ENCODE measurements around the gene HBS1L. TPM values are rescaled to one million over a fixed set of nuclear protein-coding genes. Genes with fewer than 3 reads are reported as not detected.

The HBS1L gene
- total and polyA plus RNA-seq, 10 of the 15 experiments (the other 5 are each of a cell fraction or from before 2014, with no cell fraction given) = 58.7 to 142 (median 78.8) TPM

GRCh38 chr6:135087803-135088202, 33.2 kb upstream of the HBS1L start (continued):
- TF ChIP-seq, protein P1, sequence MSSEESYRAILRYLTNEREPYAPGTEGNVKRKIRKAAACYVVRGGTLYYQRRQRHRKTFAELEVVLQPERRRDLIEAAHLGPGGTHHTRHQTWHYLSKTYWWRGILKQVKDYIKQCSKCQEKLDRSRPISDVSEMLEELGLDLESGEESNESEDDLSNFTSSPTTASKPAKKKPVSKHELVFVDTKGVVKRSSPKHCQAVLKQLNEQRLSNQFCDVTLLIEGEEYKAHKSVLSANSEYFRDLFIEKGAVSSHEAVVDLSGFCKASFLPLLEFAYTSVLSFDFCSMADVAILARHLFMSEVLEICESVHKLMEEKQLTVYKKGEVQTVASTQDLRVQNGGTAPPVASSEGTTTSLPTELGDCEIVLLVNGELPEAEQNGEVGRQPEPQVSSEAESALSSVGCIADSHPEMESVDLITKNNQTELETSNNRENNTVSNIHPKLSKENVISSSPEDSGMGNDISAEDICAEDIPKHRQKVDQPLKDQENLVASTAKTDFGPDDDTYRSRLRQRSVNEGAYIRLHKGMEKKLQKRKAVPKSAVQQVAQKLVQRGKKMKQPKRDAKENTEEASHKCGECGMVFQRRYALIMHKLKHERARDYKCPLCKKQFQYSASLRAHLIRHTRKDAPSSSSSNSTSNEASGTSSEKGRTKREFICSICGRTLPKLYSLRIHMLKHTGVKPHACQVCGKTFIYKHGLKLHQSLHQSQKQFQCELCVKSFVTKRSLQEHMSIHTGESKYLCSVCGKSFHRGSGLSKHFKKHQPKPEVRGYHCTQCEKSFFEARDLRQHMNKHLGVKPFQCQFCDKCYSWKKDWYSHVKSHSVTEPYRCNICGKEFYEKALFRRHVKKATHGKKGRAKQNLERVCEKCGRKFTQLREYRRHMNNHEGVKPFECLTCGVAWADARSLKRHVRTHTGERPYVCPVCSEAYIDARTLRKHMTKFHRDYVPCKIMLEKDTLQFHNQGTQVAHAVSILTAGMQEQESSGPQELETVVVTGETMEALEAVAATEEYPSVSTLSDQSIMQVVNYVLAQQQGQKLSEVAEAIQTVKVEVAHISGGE (CRISPR knock-in tag; IDR thresholded peaks at IDR 0.05) = no peak
- TF ChIP-seq, protein P2, sequence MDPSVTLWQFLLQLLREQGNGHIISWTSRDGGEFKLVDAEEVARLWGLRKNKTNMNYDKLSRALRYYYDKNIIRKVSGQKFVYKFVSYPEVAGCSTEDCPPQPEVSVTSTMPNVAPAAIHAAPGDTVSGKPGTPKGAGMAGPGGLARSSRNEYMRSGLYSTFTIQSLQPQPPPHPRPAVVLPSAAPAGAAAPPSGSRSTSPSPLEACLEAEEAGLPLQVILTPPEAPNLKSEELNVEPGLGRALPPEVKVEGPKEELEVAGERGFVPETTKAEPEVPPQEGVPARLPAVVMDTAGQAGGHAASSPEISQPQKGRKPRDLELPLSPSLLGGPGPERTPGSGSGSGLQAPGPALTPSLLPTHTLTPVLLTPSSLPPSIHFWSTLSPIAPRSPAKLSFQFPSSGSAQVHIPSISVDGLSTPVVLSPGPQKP (IDR thresholded peaks at IDR 0.05; ENCODE audit: low read depth, low read length) = no peak
- peak; percentile 41; the same call in 1 of the 2 replicates for TF ChIP-seq ZBED1 (IDR thresholded peaks at IDR 0.05; ENCODE audit: borderline replicate concordance)
- TF ChIP-seq EED (IDR thresholded peaks at IDR 0.05; ENCODE audit: low read depth) = no peak; the same call in 1 of the 2 replicates
- TF ChIP-seq, protein P3, sequence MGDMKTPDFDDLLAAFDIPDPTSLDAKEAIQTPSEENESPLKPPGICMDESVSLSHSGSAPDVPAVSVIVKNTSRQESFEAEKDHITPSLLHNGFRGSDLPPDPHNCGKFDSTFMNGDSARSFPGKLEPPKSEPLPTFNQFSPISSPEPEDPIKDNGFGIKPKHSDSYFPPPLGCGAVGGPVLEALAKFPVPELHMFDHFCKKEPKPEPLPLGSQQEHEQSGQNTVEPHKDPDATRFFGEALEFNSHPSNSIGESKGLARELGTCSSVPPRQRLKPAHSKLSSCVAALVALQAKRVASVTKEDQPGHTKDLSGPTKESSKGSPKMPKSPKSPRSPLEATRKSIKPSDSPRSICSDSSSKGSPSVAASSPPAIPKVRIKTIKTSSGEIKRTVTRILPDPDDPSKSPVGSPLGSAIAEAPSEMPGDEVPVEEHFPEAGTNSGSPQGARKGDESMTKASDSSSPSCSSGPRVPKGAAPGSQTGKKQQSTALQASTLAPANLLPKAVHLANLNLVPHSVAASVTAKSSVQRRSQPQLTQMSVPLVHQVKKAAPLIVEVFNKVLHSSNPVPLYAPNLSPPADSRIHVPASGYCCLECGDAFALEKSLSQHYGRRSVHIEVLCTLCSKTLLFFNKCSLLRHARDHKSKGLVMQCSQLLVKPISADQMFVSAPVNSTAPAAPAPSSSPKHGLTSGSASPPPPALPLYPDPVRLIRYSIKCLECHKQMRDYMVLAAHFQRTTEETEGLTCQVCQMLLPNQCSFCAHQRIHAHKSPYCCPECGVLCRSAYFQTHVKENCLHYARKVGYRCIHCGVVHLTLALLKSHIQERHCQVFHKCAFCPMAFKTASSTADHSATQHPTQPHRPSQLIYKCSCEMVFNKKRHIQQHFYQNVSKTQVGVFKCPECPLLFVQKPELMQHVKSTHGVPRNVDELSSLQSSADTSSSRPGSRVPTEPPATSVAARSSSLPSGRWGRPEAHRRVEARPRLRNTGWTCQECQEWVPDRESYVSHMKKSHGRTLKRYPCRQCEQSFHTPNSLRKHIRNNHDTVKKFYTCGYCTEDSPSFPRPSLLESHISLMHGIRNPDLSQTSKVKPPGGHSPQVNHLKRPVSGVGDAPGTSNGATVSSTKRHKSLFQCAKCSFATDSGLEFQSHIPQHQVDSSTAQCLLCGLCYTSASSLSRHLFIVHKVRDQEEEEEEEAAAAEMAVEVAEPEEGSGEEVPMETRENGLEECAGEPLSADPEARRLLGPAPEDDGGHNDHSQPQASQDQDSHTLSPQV (IDR thresholded peaks at IDR 0.05) = no peak
- no peak for TF ChIP-seq NFXL1 (IDR thresholded peaks at IDR 0.05; ENCODE audit: borderline replicate concordance)
- TF ChIP-seq, protein P4, sequence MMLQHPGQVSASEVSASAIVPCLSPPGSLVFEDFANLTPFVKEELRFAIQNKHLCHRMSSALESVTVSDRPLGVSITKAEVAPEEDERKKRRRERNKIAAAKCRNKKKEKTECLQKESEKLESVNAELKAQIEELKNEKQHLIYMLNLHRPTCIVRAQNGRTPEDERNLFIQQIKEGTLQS (IDR thresholded peaks at IDR 0.05; ENCODE audit: borderline replicate concordance, extremely low read depth, low read depth, low read length) = no peak
- TF ChIP-seq ZBTB4 (CRISPR knock-in tag; IDR thresholded peaks at IDR 0.05) = no peak
- TF ChIP-seq CHD1 (IDR thresholded peaks at IDR 0.05; ENCODE audit: low read depth, low read length) = no peak
- no peak for TF ChIP-seq MEF2B (IDR thresholded peaks at IDR 0.05; ENCODE audit: partially characterized antibody, poor library complexity, severe bottlenecking)
- TF ChIP-seq RFX5 (IDR thresholded peaks at IDR 0.05; ENCODE audit: low read depth, low read length) = no peak
- TF ChIP-seq, protein P5, sequence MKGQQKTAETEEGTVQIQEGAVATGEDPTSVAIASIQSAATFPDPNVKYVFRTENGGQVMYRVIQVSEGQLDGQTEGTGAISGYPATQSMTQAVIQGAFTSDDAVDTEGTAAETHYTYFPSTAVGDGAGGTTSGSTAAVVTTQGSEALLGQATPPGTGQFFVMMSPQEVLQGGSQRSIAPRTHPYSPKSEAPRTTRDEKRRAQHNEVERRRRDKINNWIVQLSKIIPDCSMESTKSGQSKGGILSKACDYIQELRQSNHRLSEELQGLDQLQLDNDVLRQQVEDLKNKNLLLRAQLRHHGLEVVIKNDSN (IDR thresholded peaks at IDR 0.05; ENCODE audit: borderline replicate concordance, extremely low read length, insufficient read depth, low read depth, low read length) = peak; percentile 15
- TF ChIP-seq RUNX3 (IDR thresholded peaks at IDR 0.05; ENCODE audit: low read length) = peak; percentile 91
- no peak for TF ChIP-seq MTA3 (IDR thresholded peaks at IDR 0.05; ENCODE audit: borderline replicate concordance, low read length)
- TF ChIP-seq ZNF622 (IDR thresholded peaks at IDR 0.05) = no peak
- TF ChIP-seq BMI1 (IDR thresholded peaks at IDR 0.05; ENCODE audit: borderline replicate concordance) = no peak
- peak; percentile 43; the same call in 1 of the 2 replicates for TF ChIP-seq IKZF1 (conservative IDR thresholded peaks at IDR 0.05)

All from GM12878 (cell line).